Testis (tissue), 2 donors: ENCODE data around the gene PSMB10.

Experiments
- POLR2A ChIP-seq: fragments of 450-650 bp; IDR thresholded peaks from one replicate; pipeline ENCODE4 v1.6.1; 2017; ENCODE audit warnings: antibody characterized with exemption, mild to moderate bottlenecking, moderate library complexity
- TF ChIP-seq, protein P1 (sequence below), 3 experiments: fragments of 450-650 bp in 2 of 3; fragments of 200-600 bp in 1 of 3; sonication (generic) in 1 of 3; IDR thresholded peaks; one replicate each; pipeline ENCODE4 v1.5.1; 2016 to 2019; ENCODE audit warnings: antibody characterized with exemption in 3 of 3, mild to moderate bottlenecking in 2 of 3, moderate library complexity in 1 of 3

DNA sequence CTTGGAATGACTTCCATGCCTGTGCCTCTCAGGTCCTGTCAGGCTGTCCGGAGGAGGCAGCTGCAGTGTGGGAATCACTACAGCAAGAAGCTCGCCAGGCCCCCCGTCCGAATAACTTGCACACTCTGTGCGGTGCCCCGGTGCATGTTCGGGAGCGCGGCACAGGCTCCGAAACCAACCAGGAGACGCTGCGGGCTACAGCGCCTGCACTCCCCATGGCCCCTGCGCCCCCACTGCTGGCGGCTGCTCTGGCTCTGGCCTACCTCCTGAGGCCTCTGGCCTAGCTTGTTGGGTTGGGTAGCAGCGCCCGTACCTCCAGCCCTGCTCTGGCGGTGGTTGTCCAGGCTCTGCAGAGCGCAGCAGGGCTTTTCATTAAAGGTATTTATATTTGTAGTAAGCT is 50.7 kb downstream of the PSMB10 start:
- TF ChIP-seq, protein P1, sequence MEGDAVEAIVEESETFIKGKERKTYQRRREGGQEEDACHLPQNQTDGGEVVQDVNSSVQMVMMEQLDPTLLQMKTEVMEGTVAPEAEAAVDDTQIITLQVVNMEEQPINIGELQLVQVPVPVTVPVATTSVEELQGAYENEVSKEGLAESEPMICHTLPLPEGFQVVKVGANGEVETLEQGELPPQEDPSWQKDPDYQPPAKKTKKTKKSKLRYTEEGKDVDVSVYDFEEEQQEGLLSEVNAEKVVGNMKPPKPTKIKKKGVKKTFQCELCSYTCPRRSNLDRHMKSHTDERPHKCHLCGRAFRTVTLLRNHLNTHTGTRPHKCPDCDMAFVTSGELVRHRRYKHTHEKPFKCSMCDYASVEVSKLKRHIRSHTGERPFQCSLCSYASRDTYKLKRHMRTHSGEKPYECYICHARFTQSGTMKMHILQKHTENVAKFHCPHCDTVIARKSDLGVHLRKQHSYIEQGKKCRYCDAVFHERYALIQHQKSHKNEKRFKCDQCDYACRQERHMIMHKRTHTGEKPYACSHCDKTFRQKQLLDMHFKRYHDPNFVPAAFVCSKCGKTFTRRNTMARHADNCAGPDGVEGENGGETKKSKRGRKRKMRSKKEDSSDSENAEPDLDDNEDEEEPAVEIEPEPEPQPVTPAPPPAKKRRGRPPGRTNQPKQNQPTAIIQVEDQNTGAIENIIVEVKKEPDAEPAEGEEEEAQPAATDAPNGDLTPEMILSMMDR (IDR thresholded peaks at IDR 0.05), result no peak
- TF ChIP-seq POLR2A, result no peak
